Stimulated activated CD8-positive, alpha-beta memory T cell treated with anti-CD3 and anti-CD28 coated beads, Interleukin-12 subunit alpha, Interleukin-12 subunit beta, amount 100 ng/mL, for 4 hours (primary cell): Measurements from ENCODE around the gene ZNF223.

Experiments
- DNase-seq: peaks from one replicate; pipeline ENCODE4 v3.0.0-alpha.2; 2020; ENCODE audit warnings: low read depth

The ZNF223 gene

DNA sequence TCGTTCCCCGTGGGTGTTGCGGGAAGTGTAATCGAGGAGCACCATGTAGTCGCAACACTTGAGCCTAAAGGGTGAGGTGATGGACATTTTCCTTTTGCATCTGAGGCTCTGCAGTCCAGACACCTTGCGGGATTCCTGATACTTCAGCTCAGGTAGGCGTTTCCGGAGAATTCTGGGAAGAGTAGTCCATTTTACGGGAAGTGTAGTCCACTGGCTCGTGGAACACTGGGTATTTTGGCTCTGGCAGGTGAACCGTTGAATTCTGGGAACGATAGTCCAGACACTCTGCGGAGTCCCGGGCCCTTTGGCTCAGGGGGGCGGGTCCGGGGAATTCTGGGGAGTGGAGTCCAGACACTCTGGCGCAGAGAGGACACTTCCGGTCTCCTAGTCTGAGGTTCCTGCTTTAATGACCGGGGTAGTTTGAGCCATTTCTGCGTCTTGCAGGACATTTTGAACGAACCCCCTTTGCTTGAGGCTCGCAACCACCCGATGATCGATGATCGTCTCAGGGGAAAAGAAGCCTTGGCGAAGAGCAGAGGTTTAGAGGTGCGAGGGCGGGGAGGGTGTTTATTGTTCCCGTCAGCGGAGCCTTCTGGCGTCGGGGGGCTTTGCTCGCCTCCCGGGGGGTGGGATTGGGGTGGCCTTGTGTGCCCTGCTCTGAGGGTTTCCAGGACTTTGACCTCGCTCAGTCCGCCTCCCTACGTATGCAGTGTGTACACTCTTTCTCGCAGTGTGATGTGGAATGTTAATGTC is at the start of gene ZNF223:
TSS of gene ZNF223 (plus strand) at position 387 of the 753 bp plus-strand sequence. CDS start 3,141 bp downstream, outside the sequence.
- peak; percentile 50 for DNase-seq

DNA sequence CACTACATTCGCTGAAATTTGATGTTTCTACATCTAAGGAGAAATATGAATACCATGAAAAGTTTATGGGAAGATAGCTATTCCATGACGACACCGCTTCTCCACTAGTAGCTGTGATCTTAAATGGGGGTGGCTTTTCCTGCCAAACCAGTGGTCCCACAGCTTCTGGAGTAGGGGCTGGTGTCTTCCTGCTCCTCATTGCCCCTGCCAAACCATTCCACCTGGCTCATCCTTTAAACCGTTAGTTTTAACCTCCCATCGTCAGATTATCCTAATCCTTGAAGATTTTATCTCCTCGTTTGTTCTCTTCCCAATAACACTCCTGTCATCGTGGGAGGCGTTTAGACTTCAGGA is 49.6 kb upstream of the ZNF223 start:
- no peak for DNase-seq

DNA sequence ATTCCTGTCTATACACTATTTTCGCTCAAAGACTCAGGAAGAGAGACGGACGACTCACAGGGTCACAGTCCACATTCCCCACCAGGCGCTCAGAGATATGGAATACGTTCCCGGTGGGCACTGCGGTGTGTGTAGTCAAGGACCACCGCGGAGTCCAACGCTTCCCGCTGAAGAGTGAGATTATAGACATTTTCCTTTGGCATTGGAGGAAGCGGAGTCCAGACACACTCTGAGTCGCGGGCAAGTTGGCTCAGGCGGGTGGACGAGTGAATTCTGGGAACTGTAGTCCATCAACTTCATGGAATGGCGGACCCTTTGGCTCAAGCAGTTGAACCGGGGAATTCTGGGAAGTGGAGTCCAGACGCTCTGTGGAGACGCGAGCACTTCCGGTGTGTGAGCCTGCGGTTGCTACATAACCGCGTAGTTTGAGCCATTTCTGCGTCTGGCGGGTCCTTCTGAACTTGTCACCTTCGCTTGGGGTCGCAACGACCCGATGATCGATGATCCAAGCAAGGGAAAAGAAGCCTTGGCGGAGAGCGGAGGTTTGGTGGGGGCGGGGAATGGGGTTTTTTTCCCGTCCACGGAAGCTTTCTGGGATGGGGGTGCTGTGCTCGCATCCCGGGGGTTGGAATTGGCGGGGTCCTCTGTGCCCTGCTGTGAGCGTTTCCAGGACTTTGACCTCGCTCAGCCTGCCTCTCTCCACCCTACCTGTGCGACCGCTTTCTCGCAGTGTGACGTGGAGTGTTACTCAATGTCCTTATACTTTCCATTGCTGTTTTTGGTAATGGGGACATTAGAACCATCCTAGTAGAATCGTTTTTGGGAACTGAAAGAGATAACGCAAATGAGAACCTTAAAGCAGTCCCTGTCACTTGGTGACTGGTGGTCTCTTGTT is 49.0 kb upstream of the ZNF223 start, which contains the start of gene ZNF230:
TSS of gene ZNF230 (plus strand) at position 392 of the 895 bp plus-strand sequence. CDS start 4,122 bp downstream, outside the sequence.
- peak; percentile 67 for DNase-seq

DNA sequence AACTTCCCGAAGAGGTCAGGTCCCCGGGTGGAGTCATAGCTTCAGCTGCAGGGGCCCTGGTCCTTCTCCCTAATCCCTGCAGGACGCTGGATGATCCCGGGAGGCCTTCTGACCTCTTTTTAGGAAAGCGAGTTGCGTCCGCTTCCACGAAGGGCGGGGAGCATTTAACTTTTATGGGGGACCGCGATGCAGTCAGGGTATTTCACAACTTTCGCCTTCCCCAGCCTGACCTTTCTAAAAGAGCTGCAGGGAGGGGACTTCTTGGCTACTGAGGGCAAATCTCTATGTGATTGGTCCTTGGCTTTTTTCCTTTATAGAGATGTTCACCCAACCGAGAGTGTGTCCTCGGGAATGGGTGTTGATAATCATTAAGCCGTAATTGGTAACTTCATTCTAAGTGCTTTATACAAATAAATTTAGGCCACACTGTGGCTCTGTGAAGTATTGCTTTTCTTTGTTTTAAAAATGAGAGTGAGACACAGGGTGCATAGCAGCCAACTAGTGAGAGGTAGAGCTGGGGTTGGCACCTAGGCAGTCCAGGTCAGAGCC is 48.3 kb upstream of the ZNF223 start:
- DNase-seq: no peak

DNA sequence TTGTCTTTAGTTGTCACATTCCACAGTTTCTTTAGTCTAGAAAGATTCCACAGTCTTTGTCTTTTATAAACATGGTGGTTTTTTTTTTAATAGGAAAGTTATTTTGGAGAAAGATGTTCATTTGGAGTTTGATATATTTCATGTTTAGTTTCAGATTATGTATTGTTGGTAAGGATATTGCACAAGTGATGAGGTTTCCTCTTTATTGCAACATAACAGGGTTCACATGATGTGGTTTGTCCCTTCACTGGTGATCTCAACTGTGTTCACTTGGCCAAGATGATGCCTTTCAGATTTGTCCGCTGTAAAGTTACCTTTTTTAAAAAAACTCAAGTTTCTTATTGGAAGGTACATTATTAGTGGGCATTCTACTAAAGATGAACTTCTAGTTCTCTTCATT is 45.9 kb upstream of the ZNF223 start:
- no peak for DNase-seq

DNA sequence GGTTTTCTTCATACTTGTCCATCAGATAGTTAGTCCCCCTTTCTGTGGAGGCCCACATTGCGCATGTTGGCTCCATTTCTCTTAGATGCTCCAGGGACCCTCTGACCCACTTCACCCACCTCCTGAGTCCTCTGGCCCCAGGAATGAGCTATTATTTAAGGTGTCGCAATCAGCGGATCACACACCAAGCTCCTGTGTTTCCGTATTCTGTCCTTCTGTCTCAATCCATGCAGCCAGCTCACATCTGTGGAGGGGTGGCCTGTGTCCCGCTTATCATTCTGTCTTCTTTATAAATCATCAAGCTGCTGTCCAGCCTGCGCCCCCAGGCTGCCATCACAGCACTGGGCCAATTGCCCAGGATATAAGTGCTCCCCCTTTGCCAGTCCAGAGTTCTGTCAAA is 44.4 kb upstream of the ZNF223 start:
- DNase-seq: no peak

DNA sequence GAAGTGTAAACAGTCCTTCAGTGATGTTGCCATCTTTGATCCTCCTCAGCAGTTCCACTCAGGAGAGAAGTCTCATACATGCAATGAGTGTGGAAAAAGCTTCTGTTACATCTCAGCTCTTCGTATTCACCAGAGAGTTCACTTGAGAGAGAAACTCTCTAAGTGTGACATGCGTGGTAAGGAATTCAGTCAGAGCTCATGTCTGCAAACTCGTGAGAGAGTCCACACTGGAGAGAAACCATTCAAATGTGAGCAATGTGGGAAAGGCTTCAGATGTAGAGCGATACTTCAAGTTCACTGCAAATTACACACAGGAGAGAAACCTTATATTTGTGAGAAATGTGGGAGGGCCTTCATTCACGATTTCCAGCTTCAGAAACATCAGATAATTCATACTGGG is 41.4 kb upstream of the ZNF223 start:
- no peak for DNase-seq

DNA sequence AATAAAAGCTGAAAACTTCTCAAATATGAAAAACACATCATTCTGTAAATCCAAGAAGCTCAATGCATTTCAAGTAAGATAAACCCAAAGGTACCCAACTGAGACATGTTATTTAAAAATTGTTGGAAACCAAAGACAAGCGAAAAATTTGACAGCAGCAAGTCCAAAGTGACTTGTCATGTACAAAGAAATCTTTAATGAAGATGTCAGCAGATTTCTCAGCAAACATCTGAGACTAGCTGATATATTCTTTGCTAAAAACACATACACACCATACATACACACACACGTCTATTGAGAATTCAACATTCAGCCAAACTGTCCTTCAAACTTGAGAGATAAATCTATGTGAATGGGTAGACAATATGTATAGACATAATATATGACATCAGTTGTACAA is 32.3 kb upstream of the ZNF223 start:
- no peak for DNase-seq

DNA sequence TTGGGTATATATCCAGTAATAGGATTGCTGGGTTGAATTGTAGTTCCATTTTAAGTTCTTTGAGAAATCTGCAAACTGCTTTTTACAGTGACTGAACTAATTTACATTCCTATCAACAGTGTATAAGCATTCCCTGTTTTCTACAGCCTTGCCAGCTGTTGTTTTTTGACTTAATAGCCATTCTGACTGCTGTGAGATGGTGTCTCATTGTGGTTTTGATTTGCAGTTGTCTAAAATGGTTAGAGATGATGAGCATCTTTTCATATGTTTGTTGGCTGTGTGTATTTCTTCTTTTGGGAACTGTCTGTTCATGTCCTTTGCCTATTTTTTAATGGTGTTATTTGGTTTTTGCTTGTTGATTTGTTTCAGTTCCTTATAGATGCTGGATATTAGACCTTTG is 30.6 kb upstream of the ZNF223 start:
- no peak for DNase-seq

DNA sequence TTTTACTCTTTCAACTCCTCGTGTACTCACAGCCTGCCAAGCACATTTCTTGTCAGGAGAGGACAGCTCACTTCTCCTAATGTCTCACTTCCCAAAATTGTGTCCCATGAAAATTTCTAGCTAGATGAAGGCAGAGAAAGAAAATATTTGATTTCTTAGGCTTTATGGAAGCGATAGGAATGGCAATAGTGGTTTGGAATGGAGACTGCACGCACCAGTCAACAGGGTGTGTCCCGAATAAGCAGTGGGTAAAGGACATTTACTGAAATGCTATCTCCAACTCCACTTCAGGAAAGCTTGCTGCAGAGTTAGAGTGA is 27.0 kb upstream of the ZNF223 start:
- no peak for DNase-seq

DNA sequence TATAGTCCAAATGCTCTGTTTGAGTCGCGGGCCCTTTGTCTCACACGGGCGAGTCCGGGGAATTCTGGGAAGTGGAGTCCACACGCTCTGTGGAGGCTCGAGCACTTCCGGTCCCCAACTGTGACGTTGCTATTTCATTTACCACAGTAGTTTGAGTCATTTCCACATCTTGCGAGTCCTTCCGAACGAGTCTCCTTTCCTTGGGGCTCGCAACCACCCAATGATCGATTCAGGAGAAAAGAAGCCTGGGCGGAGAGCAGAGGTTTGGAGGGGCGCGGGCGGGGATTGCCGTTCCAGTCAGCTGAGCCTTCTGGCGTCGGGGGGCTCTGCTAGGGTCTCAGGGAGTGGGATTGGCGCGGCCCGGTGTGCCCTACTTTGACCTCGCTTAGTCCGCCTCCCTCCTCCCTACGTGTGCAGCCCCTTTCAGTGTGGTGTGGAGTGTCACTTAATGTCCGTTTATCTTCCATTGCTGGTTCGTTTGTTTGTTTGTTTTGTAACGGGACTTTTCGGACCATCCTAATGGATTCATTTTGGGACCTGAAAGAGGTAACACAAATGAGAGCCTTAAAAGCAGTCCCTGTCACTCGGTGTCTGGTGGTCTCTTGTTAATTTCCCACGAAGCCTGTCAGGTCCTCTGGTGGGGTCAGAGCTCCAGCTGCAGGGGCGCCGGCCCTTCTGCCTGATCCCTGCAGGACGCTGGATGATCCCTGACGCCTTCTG is 26.5 kb upstream of the ZNF223 start, which contains the start of gene ZNF222:
TSS of gene ZNF222 (plus strand) at position 163 of the 720 bp plus-strand sequence. CDS start at position 221, 58 bp downstream.
- DNase-seq: peak; percentile 67

DNA sequence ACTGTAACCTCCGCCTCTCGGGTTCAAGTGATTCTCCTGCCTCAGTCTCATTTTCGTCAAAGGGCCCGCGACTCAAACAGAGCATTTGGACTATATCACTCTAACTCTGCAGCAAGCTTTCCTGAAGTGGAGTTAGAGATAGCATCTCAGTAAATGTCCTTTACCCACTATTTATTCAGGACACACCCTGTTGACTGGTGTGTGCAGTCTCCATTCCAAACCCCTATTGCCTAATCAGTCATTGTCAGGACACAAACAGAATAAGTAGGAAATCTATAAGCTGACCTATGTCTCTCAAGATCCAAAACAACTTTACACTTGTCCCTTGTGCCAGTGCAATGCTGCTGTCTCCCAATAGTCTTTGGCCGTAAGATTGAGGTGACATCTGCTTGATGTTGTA is 25.2 kb upstream of the ZNF223 start:
- DNase-seq: no peak

DNA sequence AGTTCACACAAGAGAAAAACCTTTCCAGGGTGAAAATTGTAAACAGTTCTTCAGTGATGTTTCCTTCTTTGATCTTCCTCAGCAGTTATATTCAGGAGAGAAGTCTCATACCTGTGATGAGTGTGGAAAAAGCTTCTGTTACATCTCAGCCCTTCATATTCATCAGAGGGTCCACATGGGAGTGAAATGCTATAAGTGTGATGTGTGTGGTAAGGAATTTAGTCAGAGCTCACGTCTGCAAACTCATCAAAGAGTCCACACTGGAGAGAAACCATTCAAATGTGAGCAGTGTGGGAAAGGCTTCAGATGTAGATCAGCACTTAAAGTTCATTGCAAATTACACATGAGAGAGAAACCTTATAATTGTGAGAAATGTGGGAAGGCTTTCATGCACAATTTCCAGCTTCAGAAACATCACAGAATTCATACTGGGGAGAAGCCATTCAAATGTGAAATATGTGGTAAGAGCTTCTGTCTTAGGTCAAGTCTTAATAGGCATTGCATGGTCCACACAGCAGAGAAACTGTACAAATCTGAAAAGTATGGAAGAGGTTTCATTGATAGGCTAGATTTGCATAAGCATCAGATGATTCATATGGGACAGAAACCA is 19.7 kb upstream of the ZNF223 start:
- DNase-seq: no peak

DNA sequence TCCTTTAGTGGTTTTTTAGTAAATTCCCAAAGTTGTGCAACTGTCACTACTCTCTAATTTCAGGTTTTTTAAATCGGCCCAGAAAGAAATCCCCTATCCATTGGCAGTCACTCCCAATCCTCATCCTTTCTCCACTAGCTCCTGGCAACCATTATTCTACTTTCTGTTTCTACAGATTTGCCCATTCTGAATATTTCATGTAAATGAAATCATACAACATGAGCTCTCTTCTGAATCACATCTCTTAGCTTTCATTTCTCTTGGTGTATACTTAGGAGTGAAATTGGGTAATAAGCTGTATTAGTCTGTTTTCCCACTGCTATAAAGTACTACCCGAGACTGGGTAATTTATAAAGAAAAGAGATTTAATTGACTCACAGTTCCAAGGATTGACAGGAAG is 9.7 kb upstream of the ZNF223 start:
- DNase-seq: no peak

DNA sequence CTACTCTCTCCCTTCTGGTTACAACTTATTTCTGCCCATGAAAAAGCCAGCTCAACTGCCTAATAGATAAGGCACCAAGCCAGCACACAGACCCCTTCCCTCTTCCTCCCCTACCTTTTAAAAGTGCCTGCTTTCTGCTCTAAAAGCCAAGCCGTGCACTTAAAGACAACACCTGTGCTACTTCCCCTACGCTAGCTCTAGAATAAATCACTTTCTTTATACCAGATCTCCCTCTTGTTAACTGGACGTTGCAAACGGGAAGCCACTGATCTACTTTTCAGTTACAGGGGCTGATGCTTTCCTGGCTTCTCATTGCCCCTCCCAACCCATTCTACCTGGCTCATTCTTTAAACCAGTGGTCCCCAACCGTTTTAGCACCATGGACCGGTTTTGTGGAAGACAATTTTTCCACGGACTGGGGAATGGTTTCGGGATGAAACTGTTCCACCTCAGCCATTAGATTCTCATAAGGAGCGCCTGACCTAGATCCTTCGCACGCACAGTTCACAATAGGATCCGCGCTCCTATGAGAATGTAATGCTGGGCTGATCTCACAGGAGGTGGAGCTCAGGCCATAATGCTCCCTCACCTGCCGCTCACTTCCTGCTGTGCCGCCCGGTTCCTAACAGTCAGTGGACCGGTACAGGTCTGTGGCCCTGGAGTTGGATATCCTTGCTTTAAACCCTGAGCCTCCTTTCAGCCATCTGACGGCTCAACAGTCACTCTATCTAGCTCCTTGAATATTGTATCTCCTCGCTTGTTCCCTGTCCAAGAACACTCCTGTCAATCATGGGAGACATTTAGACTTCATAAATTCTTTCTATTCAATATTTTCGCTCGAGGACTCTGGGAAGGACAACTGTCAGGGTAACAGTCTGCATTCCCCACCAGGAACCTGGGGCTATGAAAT is 841 bp upstream of the ZNF223 start:
- no peak for DNase-seq

DNA sequence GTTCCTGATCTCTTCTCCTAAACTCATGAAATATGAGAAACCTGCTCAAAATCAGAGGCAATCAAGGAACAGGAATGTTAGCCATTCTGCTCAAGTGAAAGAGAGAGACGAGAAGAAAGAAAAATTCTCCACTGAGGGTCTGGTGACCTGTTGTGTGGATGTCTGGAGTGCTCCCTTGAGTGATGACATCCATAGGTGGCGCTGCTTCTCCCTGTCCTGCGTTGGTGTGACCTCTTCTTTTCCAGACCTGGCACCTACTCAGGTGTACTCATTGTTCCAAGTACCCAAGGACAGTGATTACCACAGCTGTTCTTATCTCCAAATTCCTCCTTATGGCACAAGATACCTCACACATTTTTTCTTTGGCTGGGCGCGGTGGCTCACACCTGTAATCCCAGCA is 4.0 kb downstream of the ZNF223 start:
- no peak for DNase-seq

DNA sequence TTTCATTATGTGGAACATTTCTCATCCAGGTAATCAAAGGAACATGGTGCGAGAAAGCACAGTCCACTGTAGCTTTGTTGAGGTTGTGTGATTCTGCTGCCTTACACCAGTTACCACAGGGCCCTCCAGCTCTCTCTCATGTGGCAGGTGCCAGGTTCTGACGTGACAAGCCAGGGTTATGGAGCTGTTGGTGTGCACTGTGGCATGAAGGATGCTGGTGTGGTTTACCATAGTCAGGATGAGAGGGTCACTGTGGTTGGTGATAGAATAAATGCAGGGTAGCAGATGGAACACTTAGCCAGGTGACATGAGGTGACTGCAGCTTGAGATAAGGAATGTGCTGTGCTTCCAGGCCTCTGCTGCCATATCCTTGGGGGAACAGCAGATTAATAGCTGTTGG is 7.4 kb downstream of the ZNF223 start:
- DNase-seq: no peak

DNA sequence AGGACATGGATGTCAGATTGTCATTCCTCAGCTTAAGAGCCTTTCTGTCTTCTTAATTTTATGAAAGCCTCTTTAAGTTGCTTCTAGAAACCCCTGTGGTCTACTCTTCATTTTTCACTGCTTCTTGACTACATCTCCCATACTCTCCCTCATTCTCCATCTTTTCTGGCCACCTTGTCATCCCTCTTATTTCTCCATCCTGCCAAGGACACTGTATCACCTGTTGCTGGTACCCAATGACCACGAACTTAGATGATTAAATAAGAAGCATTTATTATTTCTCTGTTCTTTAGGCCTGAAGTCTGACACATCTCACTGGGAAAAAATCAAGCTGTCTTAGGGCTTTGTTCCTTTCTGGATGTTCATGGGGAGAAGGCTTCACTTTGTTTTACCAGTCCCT is 9.2 kb downstream of the ZNF223 start:
- no peak for DNase-seq

DNA sequence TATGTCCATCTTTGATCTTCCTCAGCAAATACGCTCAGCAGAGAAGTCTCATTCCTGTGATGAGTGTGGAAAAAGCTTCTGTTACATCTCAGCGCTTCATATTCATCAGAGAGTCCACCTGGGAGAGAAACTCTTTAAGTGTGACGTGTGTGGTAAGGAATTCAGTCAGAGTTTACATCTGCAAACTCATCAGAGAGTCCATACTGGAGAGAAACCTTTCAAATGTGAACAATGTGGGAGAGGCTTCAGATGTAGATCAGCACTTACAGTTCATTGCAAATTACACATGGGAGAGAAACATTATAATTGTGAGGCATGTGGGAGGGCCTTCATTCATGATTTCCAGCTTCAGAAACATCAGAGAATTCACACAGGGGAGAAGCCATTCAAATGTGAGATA is 14.5 kb downstream of the ZNF223 start:
- DNase-seq: no peak

DNA sequence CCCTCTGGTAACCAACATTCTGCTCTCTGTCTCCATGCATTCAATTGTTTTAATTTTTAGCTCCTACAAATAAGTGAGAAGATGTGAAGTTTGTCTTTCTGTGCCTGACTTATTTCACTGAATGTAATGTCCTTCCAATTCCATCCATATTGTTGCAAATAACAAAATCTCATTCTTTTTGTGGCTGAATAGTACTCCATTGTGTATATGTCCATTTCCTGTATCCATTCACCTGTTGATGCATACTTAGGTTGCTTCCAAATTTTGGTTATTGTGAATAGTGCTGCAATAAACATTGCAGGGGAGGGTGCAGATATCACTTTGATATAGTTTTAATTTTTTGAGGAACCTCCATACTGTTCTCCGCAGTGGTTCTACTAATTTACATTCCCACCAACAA is 17.6 kb downstream of the ZNF223 start:
- DNase-seq: no peak
